Right kidney (tissue), 1 donor: ENCODE measurements around the gene B3GALNT2.

ENCODE experiments used
- DNase-seq: peaks from one replicate; pipeline ENCODE4 v3.0.0-alpha.2; 2016

The B3GALNT2 gene

DNA sequence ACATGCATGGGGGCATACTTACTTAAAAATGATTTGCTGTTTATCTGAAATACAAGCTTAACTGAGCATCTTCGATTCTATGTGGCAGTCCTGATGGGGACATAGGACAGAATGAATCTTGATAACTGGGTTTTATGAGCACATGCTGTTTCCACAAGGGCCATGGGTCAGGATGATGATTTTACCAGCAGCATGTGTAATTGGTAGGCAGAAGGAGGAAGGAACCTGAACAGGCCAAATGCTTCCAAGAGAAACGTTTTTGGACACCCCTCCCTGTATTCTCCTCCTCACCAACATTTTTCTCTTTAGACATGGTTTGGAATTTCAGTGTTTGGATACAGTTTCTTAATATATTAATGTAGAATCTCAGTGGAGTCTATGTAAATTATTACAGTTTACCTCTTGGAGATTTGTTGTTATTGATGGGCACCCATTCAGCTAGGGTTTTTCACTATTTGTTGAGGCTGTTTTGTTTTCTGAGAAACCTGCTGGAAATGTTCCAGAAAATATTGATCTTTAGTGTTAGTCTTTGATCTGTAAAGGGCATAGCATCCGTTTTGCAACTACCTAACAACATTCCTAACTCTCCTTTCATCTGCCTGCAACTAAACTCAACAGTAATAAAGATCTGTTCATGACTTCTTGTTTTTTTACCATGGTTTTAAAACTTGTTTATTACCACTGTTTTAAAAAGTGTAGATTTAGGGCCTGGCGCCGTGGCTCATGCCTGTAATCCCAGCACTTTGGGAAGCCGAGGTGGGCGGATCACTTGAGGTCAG, 95.0 kb downstream of the B3GALNT2 start:
- no peak for DNase-seq

DNA sequence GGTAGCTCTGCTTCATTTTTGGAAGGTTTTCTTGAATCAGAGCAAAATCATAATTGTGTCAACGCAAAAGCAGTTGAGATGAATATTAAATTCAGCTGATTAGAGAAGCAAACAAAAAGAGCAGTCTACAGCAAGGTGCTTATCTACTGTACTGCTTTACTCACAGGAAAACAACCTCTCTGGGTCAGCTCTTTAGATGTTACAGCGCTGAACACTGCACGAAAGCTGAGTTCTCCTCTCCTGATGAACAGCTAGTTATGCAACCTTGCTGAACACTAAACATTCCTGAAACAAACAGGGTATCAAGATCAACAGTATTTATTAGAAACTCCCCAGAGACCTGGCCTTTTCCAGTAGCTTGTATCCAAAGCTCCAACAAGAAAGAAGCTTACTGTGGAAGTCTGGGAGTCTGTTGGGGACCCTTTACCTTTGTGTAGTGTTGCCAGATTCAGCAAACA, 95.7 kb downstream of the B3GALNT2 start:
- no peak for DNase-seq

DNA sequence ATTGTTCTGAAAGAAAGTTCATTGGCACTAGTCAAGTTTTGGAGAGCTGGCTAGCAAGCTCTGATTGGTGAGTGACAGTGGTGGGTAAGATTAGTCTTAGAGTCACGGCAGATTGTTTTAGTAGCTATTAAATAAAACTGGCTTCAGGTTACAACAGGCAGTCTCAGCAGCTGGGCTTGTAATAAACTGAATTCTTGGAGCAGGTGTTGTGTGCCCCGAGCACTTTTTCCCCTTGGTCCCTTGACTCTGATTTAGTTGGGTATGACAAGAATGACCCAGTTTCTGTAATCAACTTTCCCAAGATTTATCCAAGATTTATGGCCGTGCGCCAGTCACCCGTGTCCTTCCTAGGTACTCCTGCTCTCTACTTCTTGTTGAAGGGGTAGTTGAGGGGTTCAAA, 96.8 kb downstream of the B3GALNT2 start:
- DNase-seq: no peak

DNA sequence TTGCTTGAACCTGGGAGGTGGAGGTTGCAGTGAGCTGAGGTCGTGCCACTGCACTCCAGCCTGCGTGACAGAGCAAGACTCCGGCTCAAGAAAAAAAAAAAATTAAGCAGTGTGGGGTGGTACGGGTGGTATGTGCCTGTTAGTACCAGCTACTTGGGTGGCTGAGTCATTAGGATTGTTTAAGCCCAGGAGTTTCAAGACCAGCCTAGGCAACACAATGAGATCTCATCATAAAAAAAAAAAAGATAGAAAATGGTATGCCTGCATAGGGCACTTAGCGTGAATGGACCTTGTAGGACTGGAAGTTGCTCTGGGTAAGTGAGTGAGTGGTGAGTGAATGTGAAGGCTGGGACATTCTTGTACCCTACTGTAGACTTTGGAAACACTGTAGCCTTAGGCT, 100.1 kb downstream of the B3GALNT2 start:
- DNase-seq: no peak

DNA sequence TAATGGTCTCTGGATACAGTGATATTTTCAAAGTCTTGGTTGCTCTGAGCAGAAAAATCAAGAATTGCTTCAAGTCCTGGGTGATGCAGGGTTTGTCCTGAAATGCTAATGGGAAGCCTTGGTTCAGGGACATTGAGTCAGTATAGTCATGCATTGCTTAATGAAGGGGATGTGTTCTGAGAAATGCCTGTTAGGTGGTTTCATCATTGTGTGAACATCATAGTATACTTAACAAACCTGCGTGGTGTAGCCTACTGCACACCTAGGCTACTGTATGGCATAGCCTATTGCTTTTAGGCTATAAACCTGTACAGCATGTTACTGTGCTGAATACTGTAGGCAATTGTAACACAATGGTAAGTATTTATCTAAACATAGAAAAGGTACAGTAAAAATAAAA, 100.7 kb downstream of the B3GALNT2 start:
- no peak for DNase-seq

DNA sequence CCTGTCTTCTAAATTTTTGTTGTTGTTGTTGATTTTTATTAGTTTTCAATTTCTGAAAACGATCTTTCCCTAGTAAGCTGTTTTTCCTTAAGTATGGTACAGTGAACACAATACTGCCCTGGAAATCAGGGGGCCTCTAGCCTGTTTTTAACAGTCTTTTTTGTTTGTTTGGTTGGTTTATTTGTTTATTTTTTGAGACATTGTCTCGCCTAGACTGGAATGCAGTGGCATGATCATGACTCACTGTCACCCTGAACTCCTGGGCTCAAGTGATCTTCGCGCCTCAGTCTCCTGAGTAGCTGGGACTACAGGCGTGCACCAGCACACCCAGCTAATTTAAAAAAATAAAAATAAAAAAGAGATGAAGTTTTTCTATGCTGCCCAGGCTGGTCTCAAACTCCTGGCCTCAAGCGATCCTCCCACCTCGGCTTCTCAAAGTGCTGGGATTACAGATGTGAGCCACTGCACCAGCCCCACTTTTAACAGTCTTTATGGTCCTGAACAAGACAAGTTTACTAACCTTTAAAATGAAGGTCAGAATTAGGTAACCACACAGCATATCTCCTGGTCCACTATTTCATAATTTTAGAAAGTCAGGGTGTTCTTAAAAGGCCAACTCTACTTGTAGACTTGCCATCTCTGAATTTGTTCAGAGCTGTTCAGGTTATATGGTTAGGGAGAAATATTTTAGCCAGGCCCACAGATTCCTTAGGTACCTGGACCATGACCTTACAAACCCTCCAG, 101.6 kb downstream of the B3GALNT2 start:
- DNase-seq: no peak

DNA sequence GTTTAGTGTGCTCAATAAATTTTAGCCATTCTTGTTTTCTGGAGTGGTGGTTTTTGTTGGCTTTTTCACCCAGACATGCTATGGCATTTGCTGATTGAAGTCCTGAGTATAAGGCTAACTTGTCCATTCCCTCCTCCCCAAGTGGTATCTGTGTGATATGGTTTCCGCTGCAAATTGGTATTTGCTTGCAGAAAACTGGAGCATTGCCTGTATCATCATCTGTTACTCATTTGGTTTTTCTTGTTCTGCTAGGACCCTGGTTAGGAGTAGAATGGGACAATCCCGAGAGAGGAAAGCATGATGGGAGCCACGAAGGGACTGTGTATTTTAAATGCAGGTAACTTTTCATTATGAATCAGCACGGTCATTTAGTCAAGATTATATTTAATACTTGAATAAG, 103.0 kb downstream of the B3GALNT2 start:
- no peak for DNase-seq
